Natural killer cell treated with Interleukin-12 subunit alpha and Interleukin-12 subunit beta and Interleukin-15 and Interleukin-18, amount 100 ng/mL, for 72 hours (primary cell): ENCODE measurements around the gene LRIT1. TPM values are rescaled to one million over a fixed set of nuclear protein-coding genes. Genes with fewer than 3 reads are reported as not detected.
"Not testable (repeated sequence)": the region's sequence is repeated elsewhere in the genome, so short reads cannot be mapped to it uniquely, and the experiment has no call there.

Source experiments
- ATAC-seq, 2 donors: fragments of 150-1000 bp; cut with Tn5 transposase in 1 of 2; sonication (Bioruptor Pico), chemical (Tn5 transposase) in 1 of 2; 2 replicates each; pipeline ENCODE4 v1.10.0; 2021
- DNase-seq: peaks from one replicate; pipeline ENCODE4 v3.0.0; 2022; ENCODE audit warnings: low spot score
- H3K27ac Mint-ChIP-seq, 2 donors: 1 replicate in 1 of 2; 2 replicates in 1 of 2; pipeline ENCODE4 v1.8.0; 2022; ENCODE audit warnings: mixed read lengths in 2 of 2, mild to moderate bottlenecking in 1 of 2, moderate library complexity in 1 of 2
- H3K27me3 Mint-ChIP-seq, 2 donors: 1 replicate in 1 of 2; 2 replicates in 1 of 2; pipeline ENCODE4 v1.8.0; 2022; ENCODE audit warnings: mixed read lengths in 2 of 2
- H3K36me3 Mint-ChIP-seq: one replicate; pipeline ENCODE4 v1.8.0; 2022; ENCODE audit warnings: mixed read lengths
- H3K4me1 Mint-ChIP-seq, 2 donors: 1 replicate in 1 of 2; 2 replicates in 1 of 2; pipeline ENCODE4 v1.8.0; 2022; ENCODE audit warnings: low read depth in 2 of 2, mixed read lengths in 2 of 2, mild to moderate bottlenecking in 1 of 2
- H3K4me3 Mint-ChIP-seq: one replicate; pipeline ENCODE4 v1.8.0; 2022; ENCODE audit warnings: mixed read lengths
- H3K9me3 Mint-ChIP-seq: 2 replicates; pipeline ENCODE4 v1.8.0; 2022; ENCODE audit warnings: mixed read lengths
- total RNA-seq, 2 donors: library from RNA; stranded (reverse); gene quantifications; one replicate each; pipeline ENCODE4 v1.2.3, GENCODE V29; 2022

The LRIT1 gene
- total RNA-seq = not detected

- Mint-ChIP-seq H3K27me3 (peaks cover 17 to 19% of the 10 kb centered on the region in 2 donors), H3K9me3 (no peaks in the 10 kb centered on the region), H3K27ac (no peak within 1 kb of the TSS), H3K4me1 (no peaks in the 10 kb centered on the region), H3K36me3 (no peaks in the 10 kb centered on the region), H3K4me3 (no peak within 1 kb of the TSS)
- ATAC-seq (peak in 1 of 2 donors; percentile 43), DNase-seq (no peak)
These were observed at the start of gene LRIT1 for GRCh38 chr10:84241185-84241790. LRIT1 (minus strand) TSS chr10:84241546; CDS start chr10:84241439, 107 bp downstream.

GRCh38 chr10:84290235-84290634 lies 48.9 kb upstream of the LRIT1 start:
- Mint-ChIP-seq H3K27ac (no peak overlapping the region), H3K27me3 (peaks cover 0 to 25% of the 10 kb centered on the region in 2 donors), H3K4me3 (no peak overlapping the region), H3K9me3 (no peaks in the 10 kb centered on the region), H3K4me1 (peaks cover 19% of the 10 kb centered on the region in 2 donors), H3K36me3 (no peaks in the 10 kb centered on the region)
- ATAC-seq = no peak
- DNase-seq = no peak

- Mint-ChIP-seq H3K4me3 (no peak overlapping the region), H3K27ac (no peak overlapping the region), H3K27me3 (peaks cover 0 to 25% of the 10 kb centered on the region in 2 donors), H3K9me3 (no peaks in the 10 kb centered on the region), H3K36me3 (no peaks in the 10 kb centered on the region), H3K4me1 (peaks cover 14 to 17% of the 10 kb centered on the region in 2 donors)
- ATAC-seq (no peak), DNase-seq (no peak)
These were observed 48.3 kb upstream of the LRIT1 start for GRCh38 chr10:84289521-84290200.

GRCh38 chr10:84288151-84288550 lies 46.8 kb upstream of the LRIT1 start:
- Mint-ChIP-seq H3K27ac (no peak overlapping the region), H3K4me3 (no peak overlapping the region), H3K27me3 (peaks cover 0 to 25% of the 10 kb centered on the region in 2 donors), H3K36me3 (no peaks in the 10 kb centered on the region), H3K4me1 (peaks cover 0 to 4% of the 10 kb centered on the region in 2 donors), H3K9me3 (no peaks in the 10 kb centered on the region)
- DNase-seq (no peak), ATAC-seq (no peak)

GRCh38 chr10:84286695-84287094 lies 45.3 kb upstream of the LRIT1 start:
- DNase-seq (no peak), ATAC-seq (no peak)
- Mint-ChIP-seq H3K36me3 (no peaks in the 10 kb centered on the region), H3K27me3 (peaks cover 2 to 25% of the 10 kb centered on the region in 2 donors), H3K4me3 (no peak overlapping the region), H3K27ac (no peak overlapping the region), H3K9me3 (no peaks in the 10 kb centered on the region), H3K4me1 (peaks cover 0 to 4% of the 10 kb centered on the region in 2 donors)

- DNase-seq, ATAC-seq, H3K9me3 Mint-ChIP-seq, H3K4me3 Mint-ChIP-seq, H3K4me1 Mint-ChIP-seq, H3K36me3 Mint-ChIP-seq: not testable (repeated sequence)
- Mint-ChIP-seq H3K27me3 (peaks cover 28 to 36% of the 10 kb centered on the region in 2 donors), H3K27ac (peak overlapping the region in 1 of 2 donors; percentile 8)
These were observed 38.6 kb upstream of the LRIT1 start for GRCh38 chr10:84279876-84280475.

GRCh38 chr10:84270708-84271107 lies 29.4 kb upstream of the LRIT1 start:
- Mint-ChIP-seq H3K27me3 (peaks cover 8 to 17% of the 10 kb centered on the region in 2 donors), H3K4me1 (peaks cover 12% of the 10 kb centered on the region in 2 donors), H3K4me3 (no peak overlapping the region), H3K36me3 (no peaks in the 10 kb centered on the region), H3K9me3 (no peaks in the 10 kb centered on the region), H3K27ac (no peak overlapping the region)
- DNase-seq (no peak), ATAC-seq (no peak)

- H3K4me3 Mint-ChIP-seq = no peak overlapping the region
- H3K27ac Mint-ChIP-seq = peak overlapping the region in 1 of 2 donors; percentile 10
- peaks cover 9 to 14% of the 10 kb centered on the region in 2 donors for H3K27me3 Mint-ChIP-seq
- no peaks in the 10 kb centered on the region for H3K36me3 Mint-ChIP-seq
- DNase-seq = no peak
- peaks cover 12 to 13% of the 10 kb centered on the region in 2 donors for H3K4me1 Mint-ChIP-seq
- ATAC-seq = no peak
- no peaks in the 10 kb centered on the region for H3K9me3 Mint-ChIP-seq
These were observed 28.4 kb upstream of the LRIT1 start for GRCh38 chr10:84269773-84270172.

GRCh38 chr10:84269162-84269561 lies 27.8 kb upstream of the LRIT1 start:
- DNase-seq (no peak), ATAC-seq (no peak)
- Mint-ChIP-seq H3K27me3 (peaks cover 15 to 17% of the 10 kb centered on the region in 2 donors), H3K27ac (peak overlapping the region in 1 of 2 donors; percentile 10), H3K36me3 (no peaks in the 10 kb centered on the region), H3K4me3 (no peak overlapping the region), H3K4me1 (peaks cover 15 to 18% of the 10 kb centered on the region in 2 donors), H3K9me3 (no peaks in the 10 kb centered on the region)

- H3K36me3 Mint-ChIP-seq = no peaks in the 10 kb centered on the region
- H3K27me3 Mint-ChIP-seq = peaks cover 21 to 28% of the 10 kb centered on the region in 2 donors
- no peaks in the 10 kb centered on the region for H3K9me3 Mint-ChIP-seq
- ATAC-seq = peak; percentile 78 to 85
- peak; percentile 70 for DNase-seq
- H3K27ac Mint-ChIP-seq = peak overlapping the region; percentile 19 to 79
- H3K4me3 Mint-ChIP-seq = no peak overlapping the region
- H3K4me1 Mint-ChIP-seq = peaks cover 15 to 18% of the 10 kb centered on the region in 2 donors
These were observed 26.3 kb upstream of the LRIT1 start for GRCh38 chr10:84267503-84268126.

GRCh38 chr10:84265418-84265817 lies 24.1 kb upstream of the LRIT1 start:
- H3K4me1 Mint-ChIP-seq = peaks cover 15 to 18% of the 10 kb centered on the region in 2 donors
- H3K27me3 Mint-ChIP-seq = peaks cover 16 to 33% of the 10 kb centered on the region in 2 donors

GRCh38 chr10:84264611-84265141 lies 23.3 kb upstream of the LRIT1 start:
- Mint-ChIP-seq H3K27ac (no peak overlapping the region), H3K9me3 (no peaks in the 10 kb centered on the region), H3K27me3 (peaks cover 17 to 35% of the 10 kb centered on the region in 2 donors), H3K4me3 (no peak overlapping the region), H3K4me1 (peaks cover 15 to 18% of the 10 kb centered on the region in 2 donors), H3K36me3 (no peaks in the 10 kb centered on the region)
- peak; percentile 72 for DNase-seq
- ATAC-seq = peak; percentile 83 to 90

More at GRCh38 chr10:84265418-84265817, 24.1 kb upstream of the LRIT1 start:
- ATAC-seq (no peak), DNase-seq (no peak)
- H3K9me3 Mint-ChIP-seq = no peaks in the 10 kb centered on the region
- H3K4me3 Mint-ChIP-seq = no peak overlapping the region
- peak overlapping the region in 1 of 2 donors; percentile 55 for H3K27ac Mint-ChIP-seq
- no peaks in the 10 kb centered on the region for H3K36me3 Mint-ChIP-seq

GRCh38 chr10:84263716-84264115 lies 22.4 kb upstream of the LRIT1 start:
- Mint-ChIP-seq H3K4me1 (peaks cover 15 to 18% of the 10 kb centered on the region in 2 donors), H3K36me3 (no peaks in the 10 kb centered on the region), H3K4me3 (no peak overlapping the region), H3K9me3 (no peaks in the 10 kb centered on the region), H3K27ac (no peak overlapping the region), H3K27me3 (peaks cover 15 to 41% of the 10 kb centered on the region in 2 donors)
- ATAC-seq = no peak
- DNase-seq = no peak
